H1 (cell line): Measurements from ENCODE around the gene ARHGEF11.

Experiments
- CTCF ChIP-seq, 3 experiments: IDR thresholded peaks; 1 replicate in 2 of 3; 2 replicates in 1 of 3; pipeline versions ENCODE4 v1.5.1 to v1.6.1; 2011; ENCODE audit warnings: low read length in 3 of 3, mild to moderate bottlenecking in 3 of 3, inconsistent platforms in 2 of 3, low read depth in 1 of 3, moderate library complexity in 1 of 3; ENCODE audit not compliant: insufficient read depth in 1 of 3; ENCODE audit errors: control extremely low read depth in 1 of 3
- E2F6 ChIP-seq: IDR thresholded peaks from 2 replicates; pipeline ENCODE4 v1.6.1; 2012; ENCODE audit warnings: inconsistent platforms
- EP300 ChIP-seq, 2 experiments: IDR thresholded peaks; 1 replicate in 1 of 2; 2 replicates in 1 of 2; pipeline ENCODE4 v1.6.1; 2011 to 2012; ENCODE audit warnings: low read depth in 2 of 2, low read length in 2 of 2, mild to moderate bottlenecking in 2 of 2, borderline replicate concordance in 1 of 2, inconsistent platforms in 1 of 2, moderate library complexity in 1 of 2
- EZH2 ChIP-seq: fragments of 200-600 bp; sonication (generic); IDR thresholded peaks from 2 replicates; pipeline ENCODE4 v1.7.1; 2012; ENCODE audit warnings: low read depth, mild to moderate bottlenecking, moderate library complexity, low read length, inconsistent platforms; ENCODE audit not compliant: severe bottlenecking
- FOSL1 ChIP-seq: IDR thresholded peaks from 2 replicates; pipeline ENCODE4 v1.6.1; 2011; ENCODE audit warnings: mild to moderate bottlenecking, low read depth, low read length, moderate library complexity; ENCODE audit not compliant: insufficient read depth
- JUND ChIP-seq: IDR thresholded peaks from 2 replicates; pipeline ENCODE4 v1.6.1; 2011; ENCODE audit warnings: mild to moderate bottlenecking, improper control_type of control experiment, low read length
- POLR2A ChIP-seq, 2 experiments: IDR thresholded peaks; 1 replicate in 1 of 2; 2 replicates in 1 of 2; pipeline ENCODE4 v1.6.1; 2011; ENCODE audit warnings: low read depth in 2 of 2, low read length in 2 of 2, mild to moderate bottlenecking in 2 of 2; ENCODE audit errors: control extremely low read depth in 1 of 2
- POLR2AphosphoS5 ChIP-seq: IDR thresholded peaks from 2 replicates; pipeline ENCODE4 v1.6.1; 2011; ENCODE audit warnings: low read depth, low read length
- RNF2 ChIP-seq: fragments of 200-900, 300-1000 bp; sonication (generic); IDR thresholded peaks from 2 replicates; pipeline ENCODE4 v1.7.1; 2016; ENCODE audit warnings: borderline replicate concordance, low read depth, mild to moderate bottlenecking, antibody characterized with exemption, low read length; ENCODE audit not compliant: poor library complexity, severe bottlenecking; ENCODE audit errors: missing control alignments
- SP2 ChIP-seq: IDR thresholded peaks from 2 replicates; pipeline ENCODE4 v1.6.1; 2012; ENCODE audit warnings: mild to moderate bottlenecking, low read length, inconsistent platforms
- SUZ12 ChIP-seq: fragments of 200-600 bp; sonication (generic); IDR thresholded peaks from 2 replicates; pipeline ENCODE4 v1.6.1; 2012; ENCODE audit warnings: mild to moderate bottlenecking, inconsistent platforms, low read length, moderate library complexity, mixed read lengths

GRCh38 chr1:157028674-157029073, 16.9 kb downstream of the ARHGEF11 start:
- no peak for TF ChIP-seq POLR2A (IDR thresholded peaks at IDR 0.05; ENCODE audit: control extremely low read depth in 1 of 2, low read depth in 2 of 2, low read length in 2 of 2)
- no peak for TF ChIP-seq POLR2AphosphoS5
- TF ChIP-seq CTCF (IDR thresholded peaks at IDR 0.05; ENCODE audit: control extremely low read depth in 1 of 3, insufficient read depth in 1 of 3, low read depth in 1 of 3, low read length in 3 of 3), result no peak
- no peak for TF ChIP-seq EZH2
- no peak for TF ChIP-seq SUZ12
- TF ChIP-seq JUND, result no peak
- no peak for TF ChIP-seq EP300 (IDR thresholded peaks at IDR 0.05; ENCODE audit: borderline replicate concordance in 1 of 2, low read depth in 2 of 2, low read length in 2 of 2)
- no peak for TF ChIP-seq E2F6
- no peak for TF ChIP-seq FOSL1
- no peak for TF ChIP-seq SP2
- no peak for TF ChIP-seq RNF2
